Right lobe of liver (tissue), 6 donors: ENCODE results near the gene CD7. TPM values are rescaled to one million over a fixed set of nuclear protein-coding genes. Genes with fewer than 3 reads are reported as not detected.

Experiments used
- ATAC-seq, 4 donors: fragments of 200-7000 bp; cut with Tn5 transposase; one replicate each; pipeline ENCODE4 v1.9.1; 2020; ENCODE audit warnings: mild to moderate bottlenecking in 4 of 4, moderate library complexity in 4 of 4
- DNase-seq, 3 donors: peaks; one replicate each; pipeline ENCODE4 v3.0.0-alpha.2; 2020
- H3K27ac ChIP-seq, 3 donors: fragments of 200-600 bp; one replicate each; pipeline ENCODE4 v1.8.0; 2022
- H3K27me3 ChIP-seq, 2 donors: fragments of 200-600 bp; one replicate each; pipeline ENCODE4 v1.8.0; 2022
- H3K36me3 ChIP-seq, 4 donors: fragments of 200-600 bp; sonication (generic) in 1 of 4; one replicate each; pipeline versions ENCODE4 v1.5.1 to v1.8.0; 2017 to 2022; ENCODE audit warnings: control low read depth in 1 of 4
- H3K4me1 ChIP-seq, 4 donors: fragments of 200-600 bp; sonication (generic) in 1 of 4; one replicate each; pipeline versions ENCODE4 v1.5.1 to v1.8.0; 2017 to 2022; ENCODE audit warnings: control low read depth in 1 of 4
- H3K4me3 ChIP-seq, 3 donors: fragments of 200-600 bp; one replicate each; pipeline ENCODE4 v1.8.0; 2022
- H3K9me3 ChIP-seq, 4 donors: fragments of 200-600 bp; sonication (generic) in 1 of 4; one replicate each; pipeline versions ENCODE4 v1.5.1 to v1.8.0; 2017 to 2022; ENCODE audit warnings: control low read depth in 1 of 4
- CTCF ChIP-seq, 4 donors: fragments of 200-600 bp in 3 of 4; fragments of 450-650 bp in 1 of 4; IDR thresholded peaks; one replicate each; pipeline versions ENCODE4 v1.5.1 to v1.8.0; 2016 to 2022; ENCODE audit warnings: antibody characterized with exemption in 4 of 4, mild to moderate bottlenecking in 2 of 4
- POLR2A ChIP-seq: fragments of 450-650 bp; IDR thresholded peaks from one replicate; pipeline ENCODE4 v1.6.1; 2017; ENCODE audit warnings: antibody characterized with exemption, mild to moderate bottlenecking
- WGBS: methylation state at CpG from one replicate; pipeline ENCODE4 v1.1.6; 2018; ENCODE audit warnings: low coverage, low lambda C conversion rate; ENCODE audit not compliant: insufficient coverage; ENCODE audit errors: missing lambda C conversion rate; 5-methylcytosine and 5-hydroxymethylcytosine counted together
- intact Hi-C, 2 donors: fragments of 100-400 bp; cut with DNase I; formaldehyde crosslinking; loops; one replicate each; pipeline versions ENCODE4 v1.11.2 to v1.14.1; 2022
- total RNA-seq, 6 experiments: library from RNA; depleted of rRNA in 2 of 6; stranded (reverse); fragments of >200 nt in 2 of 6; fragmentation: NEBNext Ultra II Directional in 3 of 6; extraction: Animal tissue kit (Norgen Biotek cat#: 25700) in 3 of 6; gene quantifications; one replicate each; pipeline versions ENCODE4 v1.1.0 to v1.2.4, GENCODE V29; 2016 to 2023
- donor health status: DM: no; HTN: yes; CAD: no.
- donor health status: DM: no; HTN: no; CAD: no.
- donor health status: DM: no; HTN: no; CAD: no.
- donor health status: DM: no; HTN: yes; CAD: no.
- donor health status: DM: no; HTN: yes; CAD: no.

CD7 gene
- total RNA-seq, 6 experiments from 2014 or later: 0.31 to 3.2 (median 1.3) TPM

GRCh38 chr17:82330322-82331239, 13.2 kb upstream of the CD7 start:
- no peak for TF ChIP-seq CTCF (IDR thresholded peaks at IDR 0.05)
- no peak for TF ChIP-seq POLR2A
- ATAC-seq: no peak
- H3K9me3 ChIP-seq: no peaks in the 10 kb centered on the region
- H3K4me1 ChIP-seq: peaks cover 0 to 33% (median 17%) of the 10 kb centered on the region in 4 donors
- H3K27me3 ChIP-seq: no peaks in the 10 kb centered on the region
- WGBS: 10% methylated on average over 2 of the region's 28 CpGs
- no peak overlapping the region for H3K27ac ChIP-seq
- no peak overlapping the region for H3K4me3 ChIP-seq
- peak in 2 of 3 donors; percentile 41 to 61 for DNase-seq
- intact Hi-C loops: no loop called here
- no peaks in the 10 kb centered on the region for H3K36me3 ChIP-seq

- H3K4me3 ChIP-seq: no peak overlapping the region
- intact Hi-C loops: no loop called here
- no peaks in the 10 kb centered on the region for H3K27me3 ChIP-seq
- H3K4me1 ChIP-seq: peaks cover 0 to 33% (median 13%) of the 10 kb centered on the region in 4 donors
- H3K36me3 ChIP-seq: no peaks in the 10 kb centered on the region
- no peak overlapping the region for H3K27ac ChIP-seq
- TF ChIP-seq POLR2A (no peak), CTCF (IDR thresholded peaks at IDR 0.05) (no peak)
- H3K9me3 ChIP-seq: no peaks in the 10 kb centered on the region
- WGBS: 90% methylated on average over 3 of the region's 19 CpGs
- ATAC-seq (no peak), DNase-seq (peak in 1 of 3 donors; percentile 21)
These were observed 12.4 kb upstream of the CD7 start for GRCh38 chr17:82329683-82330321.

- TF ChIP-seq CTCF (IDR thresholded peaks at IDR 0.05) (no peak), POLR2A (no peak)
- intact Hi-C loops: no loop called here
- DNase-seq (peak in 2 of 3 donors; percentile 26 to 52), ATAC-seq (no peak)
- Histone ChIP-seq H3K36me3 (no peaks in the 10 kb centered on the region), H3K27ac (peak overlapping the region; percentile 16 to 93 (median 74)), H3K27me3 (no peaks in the 10 kb centered on the region), H3K4me3 (no peak overlapping the region), H3K9me3 (no peaks in the 10 kb centered on the region), H3K4me1 (peaks cover 0 to 35% (median 11%) of the 10 kb centered on the region in 4 donors)
- 20% methylated on average over 1 of the region's 15 CpGs for WGBS
These were observed 11.6 kb upstream of the CD7 start for GRCh38 chr17:82328994-82329507.

GRCh38 chr17:82328141-82328993, 11.0 kb upstream of the CD7 start:
- Histone ChIP-seq H3K36me3 (no peaks in the 10 kb centered on the region), H3K4me3 (peak overlapping the region in 1 of 3 donors; percentile 28), H3K27ac (peak overlapping the region; percentile 54 to 93 (median 74)), H3K9me3 (no peaks in the 10 kb centered on the region), H3K4me1 (peaks cover 0 to 35% (median 11%) of the 10 kb centered on the region in 4 donors), H3K27me3 (no peaks in the 10 kb centered on the region)
- intact Hi-C loops: no loop called here
- TF ChIP-seq CTCF (IDR thresholded peaks at IDR 0.05) (no peak), POLR2A (peak; percentile 39)
- peak; percentile 74 to 81 (median 80) for ATAC-seq
- DNase-seq: peak; percentile 88 to 98 (median 95)
- WGBS: 38% methylated on average over 3 of the region's 28 CpGs
